Mesothelial cell of epicardium (in vitro differentiated cells): Measurements from ENCODE around the gene C2orf69. TPM values are rescaled to one million over a fixed set of nuclear protein-coding genes. Genes with fewer than 3 reads are reported as not detected.

Source experiments
- DNase-seq, 2 experiments: peaks; one replicate each; pipeline ENCODE4 v3.0.0; 2021; ENCODE audit warnings: low spot score in 2 of 2; ENCODE audit not compliant: unreplicated experiment in 2 of 2
- H3K27ac Mint-ChIP-seq: 2 replicates; pipeline ENCODE4 v1.8.0; 2021; ENCODE audit warnings: mixed read lengths
- H3K27me3 Mint-ChIP-seq: 2 replicates; pipeline ENCODE4 v1.8.0; 2021; ENCODE audit warnings: low read depth, mixed read lengths
- H3K36me3 Mint-ChIP-seq: 2 replicates; pipeline ENCODE4 v1.8.0; 2021; ENCODE audit warnings: mixed read lengths
- H3K4me1 Mint-ChIP-seq: 2 replicates; pipeline ENCODE4 v1.8.0; 2021; ENCODE audit warnings: mixed read lengths
- H3K4me3 Mint-ChIP-seq: 2 replicates; pipeline ENCODE4 v1.8.0; 2021; ENCODE audit warnings: mild to moderate bottlenecking, moderate library complexity, mixed read lengths
- H3K9me3 Mint-ChIP-seq: 2 replicates; pipeline ENCODE4 v1.8.0; 2021; ENCODE audit warnings: mixed read lengths
- total RNA-seq: library from RNA; stranded (reverse); gene quantifications from 3 replicates; pipeline ENCODE4 v1.2.1, GENCODE V29; 2021
- TF ChIP-seq, protein P1 (sequence below): fragments of 200-600 bp; sonication (generic); IDR thresholded peaks from one replicate; pipeline ENCODE4 v1.5.0; 2021; ENCODE audit warnings: antibody characterized with exemption; ENCODE audit not compliant: unreplicated experiment

Gene C2orf69
- total RNA-seq, 1 donor from 2014 or later: 10.5 TPM

GRCh38 chr2:199916980-199917379 is 5.9 kb downstream of the C2orf69 start:
- Mint-ChIP-seq H3K36me3 (peaks cover 36% of the 10 kb centered on the region), H3K4me3 (no peak overlapping the region), H3K9me3 (peaks cover 17% of the 10 kb centered on the region), H3K4me1 (peaks cover 14% of the 10 kb centered on the region), H3K27ac (no peak overlapping the region), H3K27me3 (no peaks in the 10 kb centered on the region)
- TF ChIP-seq, protein P1, sequence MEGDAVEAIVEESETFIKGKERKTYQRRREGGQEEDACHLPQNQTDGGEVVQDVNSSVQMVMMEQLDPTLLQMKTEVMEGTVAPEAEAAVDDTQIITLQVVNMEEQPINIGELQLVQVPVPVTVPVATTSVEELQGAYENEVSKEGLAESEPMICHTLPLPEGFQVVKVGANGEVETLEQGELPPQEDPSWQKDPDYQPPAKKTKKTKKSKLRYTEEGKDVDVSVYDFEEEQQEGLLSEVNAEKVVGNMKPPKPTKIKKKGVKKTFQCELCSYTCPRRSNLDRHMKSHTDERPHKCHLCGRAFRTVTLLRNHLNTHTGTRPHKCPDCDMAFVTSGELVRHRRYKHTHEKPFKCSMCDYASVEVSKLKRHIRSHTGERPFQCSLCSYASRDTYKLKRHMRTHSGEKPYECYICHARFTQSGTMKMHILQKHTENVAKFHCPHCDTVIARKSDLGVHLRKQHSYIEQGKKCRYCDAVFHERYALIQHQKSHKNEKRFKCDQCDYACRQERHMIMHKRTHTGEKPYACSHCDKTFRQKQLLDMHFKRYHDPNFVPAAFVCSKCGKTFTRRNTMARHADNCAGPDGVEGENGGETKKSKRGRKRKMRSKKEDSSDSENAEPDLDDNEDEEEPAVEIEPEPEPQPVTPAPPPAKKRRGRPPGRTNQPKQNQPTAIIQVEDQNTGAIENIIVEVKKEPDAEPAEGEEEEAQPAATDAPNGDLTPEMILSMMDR: no peak
- DNase-seq: no peak

GRCh38 chr2:199922856-199923255 is 11.8 kb downstream of the C2orf69 start:
- Mint-ChIP-seq H3K4me1 (peaks cover 7% of the 10 kb centered on the region), H3K4me3 (no peak overlapping the region), H3K36me3 (peaks cover 14% of the 10 kb centered on the region), H3K27ac (no peak overlapping the region), H3K27me3 (no peaks in the 10 kb centered on the region), H3K9me3 (peaks cover 4% of the 10 kb centered on the region)
- TF ChIP-seq, protein P1: no peak
- no peak for DNase-seq

DNA sequence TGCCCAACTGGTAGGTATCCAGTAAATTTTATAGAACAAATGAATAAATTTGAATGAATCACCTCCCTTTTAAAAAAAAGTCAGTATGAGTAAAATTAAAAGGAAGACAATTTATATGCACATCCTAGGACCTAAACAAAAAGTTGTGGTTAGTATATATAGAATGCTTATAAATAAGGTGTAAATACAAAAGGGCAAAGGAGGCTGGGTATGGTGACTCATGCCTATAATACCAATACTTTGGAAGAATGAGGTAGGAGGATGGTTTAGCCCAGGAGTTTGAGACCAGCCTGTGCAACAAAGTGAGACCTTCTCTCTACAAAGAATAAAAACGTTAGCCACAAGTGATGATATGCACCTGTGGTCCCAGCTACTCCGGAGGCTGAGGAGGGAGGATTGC is 12.8 kb downstream of the C2orf69 start:
- DNase-seq: no peak
- peaks cover 7% of the 10 kb centered on the region for H3K4me1 Mint-ChIP-seq
- H3K36me3 Mint-ChIP-seq: peaks cover 11% of the 10 kb centered on the region
- no peak overlapping the region for H3K4me3 Mint-ChIP-seq
- TF ChIP-seq, protein P1: no peak
- no peaks in the 10 kb centered on the region for H3K27me3 Mint-ChIP-seq
- H3K9me3 Mint-ChIP-seq: no peaks in the 10 kb centered on the region
- H3K27ac Mint-ChIP-seq: no peak overlapping the region

- TF ChIP-seq, protein P1: no peak
- Mint-ChIP-seq H3K27ac (no peak overlapping the region), H3K9me3 (no peaks in the 10 kb centered on the region), H3K4me1 (peaks cover 7% of the 10 kb centered on the region), H3K27me3 (no peaks in the 10 kb centered on the region), H3K36me3 (peaks cover 10% of the 10 kb centered on the region), H3K4me3 (no peak overlapping the region)
- DNase-seq: no peak
Observed at GRCh38 chr2:199926806-199927205, 15.7 kb downstream of the C2orf69 start.

DNA sequence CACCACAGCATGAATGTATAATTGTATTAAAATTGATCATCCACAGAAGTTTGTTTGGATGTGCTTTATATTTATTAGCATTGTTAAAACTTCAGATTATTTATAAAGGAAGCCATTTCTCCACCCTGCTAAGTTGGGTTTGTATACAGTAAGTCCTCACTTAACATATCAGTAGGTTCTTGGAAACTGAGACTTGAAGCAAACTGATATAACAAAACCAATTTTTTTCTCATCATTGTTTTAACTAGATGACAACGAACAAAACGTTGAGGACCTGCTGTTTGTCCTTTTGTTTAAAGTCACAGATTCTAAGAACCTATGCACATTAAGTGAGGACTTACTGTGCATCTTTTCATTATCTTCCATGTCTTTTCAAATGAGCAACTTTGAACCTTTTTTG is 17.1 kb downstream of the C2orf69 start:
- Mint-ChIP-seq H3K9me3 (no peaks in the 10 kb centered on the region), H3K36me3 (peaks cover 14% of the 10 kb centered on the region), H3K27ac (no peak overlapping the region), H3K27me3 (no peaks in the 10 kb centered on the region), H3K4me1 (no peaks in the 10 kb centered on the region), H3K4me3 (no peak overlapping the region)
- no peak for DNase-seq
- TF ChIP-seq, protein P1: no peak

DNA sequence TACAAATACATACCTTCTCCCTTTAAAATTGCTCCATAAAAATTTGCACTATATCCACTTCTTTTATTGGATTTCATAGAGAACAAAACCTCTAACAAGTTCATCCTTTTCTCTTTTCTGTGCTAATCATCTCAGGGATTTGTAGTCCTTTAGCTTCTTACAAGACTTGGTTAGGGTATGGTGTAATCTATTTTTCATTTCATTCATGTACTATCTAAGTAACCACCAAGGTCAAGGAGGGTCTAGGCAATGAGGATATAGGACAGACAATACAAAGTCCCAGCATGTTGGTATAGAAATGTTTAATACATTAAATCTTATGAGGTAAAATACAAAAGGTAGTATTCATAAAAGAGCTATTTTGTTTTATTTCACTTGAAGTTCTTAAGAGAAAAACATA is 17.5 kb downstream of the C2orf69 start:
- Mint-ChIP-seq H3K27me3 (no peaks in the 10 kb centered on the region), H3K27ac (no peak overlapping the region), H3K36me3 (peaks cover 14% of the 10 kb centered on the region), H3K4me1 (no peaks in the 10 kb centered on the region), H3K4me3 (no peak overlapping the region), H3K9me3 (no peaks in the 10 kb centered on the region)
- TF ChIP-seq, protein P1: no peak
- DNase-seq: no peak
